ENCODE data around the gene FAM8A1. TPM values are rescaled to one million over a fixed set of nuclear protein-coding genes. Genes with fewer than 3 reads are reported as not detected.

FAM8A1 gene
- total RNA-seq, 1 experiment from 2014 or later: 13.4 TPM

GRCh38 chr6:17588011-17588410 lies 12.1 kb upstream of the FAM8A1 start:
- Histone ChIP-seq H3K79me2 (ENCODE audit: insufficient read depth, low read length) (no peaks in the 10 kb centered on the region), H3K36me3 (ENCODE audit: control insufficient read depth in 1 of 2, insufficient read depth in 2 of 2, low read length in 2 of 2) (no peaks in the 10 kb centered on the region), H3K27me3 (ENCODE audit: insufficient read depth, low read length) (no peaks in the 10 kb centered on the region), H3K9me3 (ENCODE audit: control insufficient read depth in 1 of 2, insufficient read depth in 1 of 2, low read depth in 1 of 2, low read length in 2 of 2) (no peaks in the 10 kb centered on the region), H3K4me1 (ENCODE audit: control insufficient read depth in 1 of 2, insufficient read depth in 2 of 2, low read length in 2 of 2) (peaks cover 9 to 21% of the 10 kb centered on the region in 2 experiments; a peak in 3 of 4 replicates), H2AFZ (ENCODE audit: low read depth, low read length, poor library complexity, severe bottlenecking) (no peak overlapping the region), H3K9ac (ENCODE audit: low read length) (no peak overlapping the region), H3K27ac (ENCODE audit: low read depth, low read length) (no peak overlapping the region), H4K20me1 (ENCODE audit: insufficient read depth) (no peaks in the 10 kb centered on the region), H3K4me2 (ENCODE audit: low read length) (no peak overlapping the region), H3K9me2 (ENCODE audit: insufficient read depth) (no peaks in the 10 kb centered on the region), H3K4me3 (replicated peaks in 1 of 2; ENCODE audit: low read depth in 1 of 2, low read length in 2 of 2) (no peak overlapping the region)
- TF ChIP-seq TCF7L2 (IDR thresholded peaks at IDR 0.05; ENCODE audit: borderline replicate concordance, extremely low read depth, insufficient read depth, insufficient read length) (no peak), ZFX (IDR thresholded peaks at IDR 0.05) (no peak), CEBPB (IDR thresholded peaks at IDR 0.05; ENCODE audit: low read depth) (no peak), SRF (IDR thresholded peaks at IDR 0.05; ENCODE audit: low read depth) (no peak), POLR2A (IDR thresholded peaks at IDR 0.05; ENCODE audit: borderline replicate concordance, extremely low read depth, insufficient read depth, insufficient read length) (no peak), RAD21 (IDR thresholded peaks at IDR 0.05; ENCODE audit: low read depth) (no peak), ZNF274 (IDR thresholded peaks at IDR 0.05; ENCODE audit: low read depth, low read length) (no peak), JUND (IDR thresholded peaks at IDR 0.05) (no peak), CTCF (IDR thresholded peaks at IDR 0.05 in 2 of 3, conservative IDR thresholded peaks at IDR 0.05 in 1 of 3; ENCODE audit: borderline replicate concordance in 1 of 3, insufficient read depth in 1 of 3, low read depth in 2 of 3, low read length in 2 of 3) (no peak), POLR2AphosphoS5 (IDR thresholded peaks at IDR 0.05; ENCODE audit: low read depth, low read length) (no peak), ATF3 (IDR thresholded peaks at IDR 0.05) (no peak), YY1 (IDR thresholded peaks at IDR 0.05; ENCODE audit: extremely low read depth, insufficient replicate concordance, low read depth, low read length) (no peak), REST (IDR thresholded peaks at IDR 0.05; ENCODE audit: low read depth) (no peak), EZH2 (IDR thresholded peaks at IDR 0.05) (no peak), ELF1 (IDR thresholded peaks at IDR 0.05; ENCODE audit: borderline replicate concordance, low read depth) (no peak), SP1 (IDR thresholded peaks at IDR 0.05; ENCODE audit: low read depth) (no peak)
- ChIA-PET RAD21 (ENCODE audit: low non-redundant PET in 1 of 2, low total read pairs in 2 of 2, uncharacterized antibody in 2 of 2, unreplicated experiment in 2 of 2) (interaction anchor here in 1 of 2 experiments (0.6 kb wide), 1 partner anchor 55 kb away, joined by 5 read pairs; no protein-coding TSS in a partner anchor), POLR2A (interaction anchor here (1.9 kb wide), 1 partner anchor 12 kb away, joined by 13 read pairs; the partner anchor contains the start of gene FAM8A1), CTCF (no interaction called here)
- intact Hi-C loops (cut with micrococcal nuclease): loop anchor here (10.0 kb wide), 1 partner anchor 313 kb away; no protein-coding TSS in a partner anchor
- ATAC-seq: no peak
- no peak for DNase-seq (ENCODE audit: low read depth, low spot score)
- no TSS peak for BruUV-seq (replicated peaks)

All from HCT116 (cell line).